K562 (cell line): ENCODE data around the gene KLK3. TPM values are rescaled to one million over a fixed set of nuclear protein-coding genes. Genes with fewer than 3 reads are reported as not detected.
A peak's percentile ranks its signal among the peaks of the same experiment; 100 is the strongest.

Experiments
- ATAC-seq: fragments of 200-7000 bp; cut with Tn5 transposase; 3 replicates; pipeline ENCODE4 v1.9.1; 2020; ENCODE audit warnings: moderate library complexity
- BruUV-seq: library from RNA; stranded (reverse); fragments of 400-500 nt; replicated peaks from 2 replicates; lab custom pipeline; 2021; lab: Mats Ljungman, UMichigan
- CTCF ChIA-PET: fragments of 300-600 bp; formaldehyde crosslinking; extraction: SDS; loops from one replicate; lab custom pipeline; 2021; ENCODE audit warnings: low intra/inter-chr PET ratio; lab: Yijun Ruan, JAX
- POLR2A ChIA-PET: fragments of 300-600, 350-650 bp; sonication (Branson Sonifier 250); formaldehyde crosslinking; extraction: SDS; loops from one replicate; lab custom pipeline; 2021; ENCODE audit warnings: antibody characterized with exemption, inconsistent platforms; lab: Yijun Ruan, JAX
- DNase-seq, 4 experiments: peaks; one replicate each; pipeline versions ENCODE4 v3.0.0 to v3.0.0-alpha.2; 2011 to 2018; ENCODE audit warnings: low spot score in 3 of 4, mixed read lengths in 3 of 4; ENCODE audit errors: extremely low read depth in 1 of 4
- FAIRE-seq: peaks from 2 replicates; lab custom pipeline; 2011; peaks lifted over from hg19 to GRCh38; lab: Jason Lieb, UNC
- H2AFZ ChIP-seq: 2 replicates; pipeline ENCODE4 v1.6.0; 2011; ENCODE audit warnings: low read depth, low read length, control low read depth, inconsistent platforms
- H3K27ac ChIP-seq: fragments of 200-600 bp; 3 replicates; pipeline ENCODE4 v1.8.0; 2011; ENCODE audit warnings: low read depth, mild to moderate bottlenecking, control low read depth, inconsistent platforms, low read length, moderate library complexity, mixed read lengths; ENCODE audit errors: extremely low read depth
- H3K27me3 ChIP-seq, 2 experiments: fragments of 300-600 bp in 1 of 2; 2 replicates in 1 of 2; 3 replicates in 1 of 2; pipeline versions ENCODE4 v1.6.0 to v1.8.0; 2011; ENCODE audit warnings: inconsistent platforms in 2 of 2, low read length in 2 of 2, mild to moderate bottlenecking in 1 of 2, mixed read lengths in 1 of 2, moderate library complexity in 1 of 2; ENCODE audit not compliant: control insufficient read depth in 2 of 2, insufficient read depth in 2 of 2
- H3K36me3 ChIP-seq: fragments of 300-600 bp; 3 replicates; pipeline ENCODE4 v1.8.0; 2011; ENCODE audit warnings: mild to moderate bottlenecking, low read length, inconsistent platforms; ENCODE audit not compliant: control insufficient read depth, insufficient read depth
- H3K4me1 ChIP-seq, 2 experiments: fragments of 200-600 bp in 1 of 2; replicated peaks in 1 of 2; 2 replicates in 1 of 2; 3 replicates in 1 of 2; pipeline versions ENCODE4 v1.5.1 to v1.8.0; 2011; ENCODE audit warnings: inconsistent platforms in 2 of 2, low read length in 2 of 2, mild to moderate bottlenecking in 1 of 2, mixed read lengths in 1 of 2, moderate library complexity in 1 of 2; ENCODE audit not compliant: control insufficient read depth in 2 of 2, insufficient read depth in 2 of 2
- H3K4me2 ChIP-seq: 2 replicates; pipeline ENCODE4 v1.6.1; 2011; ENCODE audit warnings: low read length, control low read depth, inconsistent platforms, mixed read lengths; ENCODE audit not compliant: insufficient read depth
- H3K4me3 ChIP-seq: fragments of 200-600 bp; sonication (generic), shearing (Covaris generic); 2 replicates; pipeline ENCODE4 v1.5.1; 2016; ENCODE audit warnings: control low read depth, inconsistent platforms
- H3K79me2 ChIP-seq: fragments of 200-600 bp; 3 replicates; pipeline ENCODE4 v1.8.0; 2011; ENCODE audit warnings: low read length, inconsistent platforms; ENCODE audit not compliant: control insufficient read depth, insufficient read depth
- H3K9ac ChIP-seq, 2 experiments: 2 replicates each; pipeline versions ENCODE4 v1.6.0 to v1.6.1; 2011; ENCODE audit warnings: low read depth in 2 of 2, low read length in 2 of 2, control low read depth in 1 of 2, inconsistent platforms in 1 of 2, mild to moderate bottlenecking in 1 of 2, mixed read lengths in 1 of 2; ENCODE audit not compliant: insufficient read depth in 1 of 2
- H3K9me1 ChIP-seq: one replicate; pipeline ENCODE4 v1.6.0; 2011; ENCODE audit warnings: inconsistent platforms, mild to moderate bottlenecking, low read length, moderate library complexity; ENCODE audit not compliant: control insufficient read depth, insufficient read depth
- H3K9me3 ChIP-seq: replicated peaks from 2 replicates; pipeline ENCODE4 v1.5.1; 2011; ENCODE audit warnings: low read depth, low read length, inconsistent platforms; ENCODE audit not compliant: control insufficient read depth, insufficient read depth
- H4K20me1 ChIP-seq: replicated peaks from 2 replicates; pipeline ENCODE4 v1.6.1; 2011; ENCODE audit warnings: low read length, inconsistent platforms, mixed read lengths; ENCODE audit not compliant: control insufficient read depth, insufficient read depth
- ATF1 ChIP-seq, 2 experiments: fragments of 450-650 bp in 1 of 2; IDR thresholded peaks; 2 replicates each; pipeline ENCODE4 v1.6.1; 2016; ENCODE audit warnings: missing compliant biosample characterization in 1 of 2, missing genetic modification characterization in 1 of 2
- ATF7 ChIP-seq: fragments of 450-650 bp; IDR thresholded peaks from 2 replicates; pipeline ENCODE4 v1.7.1; 2014; ENCODE audit warnings: mild to moderate bottlenecking, moderate library complexity
- CREM ChIP-seq: IDR thresholded peaks from 2 replicates; pipeline ENCODE4 v1.6.1; 2014; ENCODE audit warnings: antibody characterized with exemption, low read depth
- ETS1 ChIP-seq: conservative IDR thresholded peaks from 2 replicates; pipeline ENCODE4 v1.6.1; 2011; ENCODE audit warnings: low read depth, mild to moderate bottlenecking, low read length; ENCODE audit not compliant: control insufficient read depth
- JUND ChIP-seq, 2 experiments: IDR thresholded peaks; 2 replicates in 1 of 2; 3 replicates in 1 of 2; pipeline ENCODE4 v1.6.1; 2011; ENCODE audit warnings: borderline replicate concordance in 2 of 2, low read depth in 2 of 2, low read length in 2 of 2, improper control_type of control experiment in 1 of 2, missing biosample characterization in 1 of 2, missing genetic modification characterization in 1 of 2, missing genetic modification reagents in 1 of 2
- L3MBTL2 ChIP-seq: fragments of 450-650 bp; IDR thresholded peaks from 2 replicates; pipeline ENCODE4 v1.6.1; 2016; ENCODE audit warnings: mild to moderate bottlenecking, moderate library complexity
- RBM14 ChIP-seq: fragments of 200-400 bp; formaldehyde crosslinking; IDR thresholded peaks from 2 replicates; pipeline ENCODE4 v1.6.1; 2018; ENCODE audit warnings: low read depth, mild to moderate bottlenecking, low read length, moderate library complexity, borderline replicate concordance; ENCODE audit not compliant: insufficient read depth
- ZNF436 ChIP-seq: fragments of 250-450, 450-650 bp; sonication (Bioruptor Pico); formaldehyde crosslinking; IDR thresholded peaks from 2 replicates; pipeline ENCODE4 v1.7.0; 2020; ENCODE audit warnings: mild to moderate bottlenecking
- ZNF766 ChIP-seq: fragments of 200-800 bp; sonication (Bioruptor generic); conservative IDR thresholded peaks from 2 replicates; pipeline ENCODE4 v1.6.1; 2016; ENCODE audit warnings: missing genetic modification characterization, missing compliant biosample characterization
- WGBS: fragments of 100-300 bp; shearing (Covaris generic); methylation state at CpG from one replicate; pipeline ENCODE4 v1.1.6; 2016; ENCODE audit warnings: low coverage, mixed read lengths; ENCODE audit not compliant: insufficient coverage; ENCODE audit errors: missing lambda C conversion rate; 5-methylcytosine and 5-hydroxymethylcytosine counted together
- in situ Hi-C: fragments of 300-500 bp; cut with MboI; formaldehyde crosslinking; loops from 4 replicates; pipeline ENCODE4 v1.15.0; 2018; ENCODE audit warnings: inconsistent platforms, mixed read lengths
- intact Hi-C: fragments of 100-400 bp; cut with micrococcal nuclease; formaldehyde crosslinking; loops from 2 replicates; pipeline ENCODE4 v1.14.2; 2022
- polyA plus RNA-seq, 8 experiments: library from polyadenylated mRNA; depleted of rRNA in 4 of 8; stranded (reverse) in 5 of 8; unstranded in 3 of 8; fragments of >200 nt; fragmentation: Nextera tagmentation in 2 of 8; fragmentation: Illumina TruSeq in 1 of 8; extraction: Ambion mirVana in 2 of 8; extraction: Trizol in 1 of 8; gene quantifications; 2 replicates each; pipeline versions ENCODE4 v1.2.1 to v1.2.3, GENCODE V29; 2011 to 2014; ENCODE audit warnings: inconsistent platforms in 1 of 8, missing spikeins in 1 of 8
- total RNA-seq, 7 experiments: library from RNA; depleted of rRNA in 6 of 7; stranded (reverse); fragments of >200 nt in 6 of 7; fragmentation: Illumina TruSeq in 2 of 7; extraction: Trizol in 2 of 7; gene quantifications; 2 replicates each; pipeline versions ENCODE4 v1.2.1 to v1.2.3, GENCODE V29; 2011 to 2021; ENCODE audit warnings: low replicate concordance in 1 of 7
- TF ChIP-seq, protein P1 (sequence below): fragments of 450-650 bp; formaldehyde crosslinking; IDR thresholded peaks from 2 replicates; pipeline ENCODE4 v1.4.0; 2022; ENCODE audit warnings: mild to moderate bottlenecking, moderate library complexity
- TF ChIP-seq, protein P2 (sequence below): sonication (generic); formaldehyde crosslinking; IDR thresholded peaks from 2 replicates; pipeline ENCODE4 v1.9.0; 2022; ENCODE audit warnings: mild to moderate bottlenecking, missing genetic modification reagents
- TF ChIP-seq, protein P3 (sequence below), 2 experiments: fragments of 450-650 bp in 1 of 2; sonication (generic) in 1 of 2; formaldehyde crosslinking in 1 of 2; IDR thresholded peaks in 1 of 2; conservative IDR thresholded peaks in 1 of 2; 2 replicates each; pipeline versions ENCODE4 v1.6.1 to v1.8.1; 2016 to 2023; ENCODE audit warnings: mild to moderate bottlenecking in 2 of 2, moderate library complexity in 2 of 2, inconsistent platforms in 1 of 2, missing genetic modification reagents in 1 of 2

KLK3 gene
- total and polyA plus RNA-seq, 9 of the 15 experiments (the other 6 are each of a cell fraction or from before 2014, with no cell fraction given): not detected

DNA sequence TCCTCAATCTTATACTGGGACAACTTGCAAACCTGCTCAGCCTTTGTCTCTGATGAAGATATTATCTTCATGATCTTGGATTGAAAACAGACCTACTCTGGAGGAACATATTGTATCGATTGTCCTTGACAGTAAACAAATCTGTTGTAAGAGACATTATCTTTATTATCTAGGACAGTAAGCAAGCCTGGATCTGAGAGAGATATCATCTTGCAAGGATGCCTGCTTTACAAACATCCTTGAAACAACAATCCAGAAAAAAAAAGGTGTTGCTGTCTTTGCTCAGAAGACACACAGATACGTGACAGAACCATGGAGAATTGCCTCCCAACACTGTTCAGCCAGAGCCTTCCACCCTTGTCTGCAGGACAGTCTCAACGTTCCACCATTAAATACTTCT lies 4.0 kb upstream of the KLK3 start (continued):
- TF ChIP-seq ETS1: no peak
- no peak for TF ChIP-seq ZNF766
- TF ChIP-seq RBM14: no peak
- TF ChIP-seq, all 486 proteins: peak for 0

DNA sequence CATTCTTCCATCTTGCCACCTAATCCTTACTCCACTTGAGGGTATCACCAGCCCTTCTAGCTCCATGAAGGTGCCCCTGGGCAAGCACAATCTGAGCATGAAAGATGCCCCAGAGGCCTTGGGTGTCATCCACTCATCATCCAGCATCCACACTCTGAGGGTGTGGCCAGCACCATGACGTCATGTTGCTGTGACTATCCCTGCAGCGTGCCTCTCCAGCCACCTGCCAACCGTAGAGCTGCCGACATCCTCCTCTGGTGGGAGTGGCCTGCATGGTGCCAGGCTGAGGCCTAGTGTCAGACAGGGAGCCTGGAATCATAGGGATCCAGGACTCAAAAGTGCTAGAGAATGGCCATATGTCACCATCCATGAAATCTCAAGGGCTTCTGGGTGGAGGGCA lies 3.1 kb upstream of the KLK3 start:
- no TSS peak for BruUV-seq
- WGBS: 3% methylated on average over 4 of the region's 4 CpGs

More for the DNA sequence above, 3.1 kb upstream of the KLK3 start:
- FAIRE-seq (no peak), ATAC-seq (no peak), DNase-seq (no peak)
- no peaks in the 10 kb centered on the region for H4K20me1 ChIP-seq
- H3K4me3 ChIP-seq: no peak overlapping the region
- no peak overlapping the region for H3K9ac ChIP-seq
- H3K27ac ChIP-seq: no peak overlapping the region
- H3K4me2 ChIP-seq: no peak overlapping the region
- CTCF ChIA-PET: no interaction called here
- no peaks in the 10 kb centered on the region; a peak in 1 of 5 replicates for H3K4me1 ChIP-seq
- TF ChIP-seq, protein P1, sequence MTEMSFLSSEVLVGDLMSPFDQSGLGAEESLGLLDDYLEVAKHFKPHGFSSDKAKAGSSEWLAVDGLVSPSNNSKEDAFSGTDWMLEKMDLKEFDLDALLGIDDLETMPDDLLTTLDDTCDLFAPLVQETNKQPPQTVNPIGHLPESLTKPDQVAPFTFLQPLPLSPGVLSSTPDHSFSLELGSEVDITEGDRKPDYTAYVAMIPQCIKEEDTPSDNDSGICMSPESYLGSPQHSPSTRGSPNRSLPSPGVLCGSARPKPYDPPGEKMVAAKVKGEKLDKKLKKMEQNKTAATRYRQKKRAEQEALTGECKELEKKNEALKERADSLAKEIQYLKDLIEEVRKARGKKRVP: no peak
- TF ChIP-seq, protein P2, sequence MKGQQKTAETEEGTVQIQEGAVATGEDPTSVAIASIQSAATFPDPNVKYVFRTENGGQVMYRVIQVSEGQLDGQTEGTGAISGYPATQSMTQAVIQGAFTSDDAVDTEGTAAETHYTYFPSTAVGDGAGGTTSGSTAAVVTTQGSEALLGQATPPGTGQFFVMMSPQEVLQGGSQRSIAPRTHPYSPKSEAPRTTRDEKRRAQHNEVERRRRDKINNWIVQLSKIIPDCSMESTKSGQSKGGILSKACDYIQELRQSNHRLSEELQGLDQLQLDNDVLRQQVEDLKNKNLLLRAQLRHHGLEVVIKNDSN (CRISPR knock-in tag): no peak
- TF ChIP-seq CREM (peak; percentile 46; the same call in 1 of the 2 replicates), ZNF436 (no peak), ATF1 (CRISPR knock-in tag; IDR thresholded peaks at IDR 0.05) (no peak), ATF1 (tag; IDR thresholded peaks at IDR 0.05) (peak; percentile 52; the same call in 1 of the 2 replicates), L3MBTL2 (no peak), JUND (IDR thresholded peaks at IDR 0.05; ENCODE audit: borderline replicate concordance, low read depth, low read length) (0 out of 2 replicates have a peak, but pooled peaks have one; percentile 16), JUND (tag; IDR thresholded peaks at IDR 0.05; ENCODE audit: borderline replicate concordance, low read depth, low read length) (no peak), ATF7 (peak; percentile 85)
- TF ChIP-seq, protein P3, sequence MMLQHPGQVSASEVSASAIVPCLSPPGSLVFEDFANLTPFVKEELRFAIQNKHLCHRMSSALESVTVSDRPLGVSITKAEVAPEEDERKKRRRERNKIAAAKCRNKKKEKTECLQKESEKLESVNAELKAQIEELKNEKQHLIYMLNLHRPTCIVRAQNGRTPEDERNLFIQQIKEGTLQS (IDR thresholded peaks at IDR 0.05): peak; percentile 77
- TF ChIP-seq, protein P3 (CRISPR knock-in tag; conservative IDR thresholded peaks at IDR 0.05): no peak
- intact Hi-C loops (no loop called here), in situ Hi-C loops (no loop called here)
- H3K79me2 ChIP-seq: no peaks in the 10 kb centered on the region
- no peaks in the 10 kb centered on the region for H3K9me1 ChIP-seq
- H3K9me3 ChIP-seq: no peaks in the 10 kb centered on the region
- H2AFZ ChIP-seq: no peak overlapping the region
- no peaks in the 10 kb centered on the region for H3K36me3 ChIP-seq
- POLR2A ChIA-PET: no interaction called here
- peaks cover 11 to 53% of the 10 kb centered on the region in 2 experiments; a peak in 4 of 5 replicates for H3K27me3 ChIP-seq
